HEK293 (cell line): ENCODE measurements around the gene IFITM1.

Experiments used
- CTCF ChIA-PET: fragments of 350-600 bp; formaldehyde crosslinking; extraction: SDS; loops from one replicate; lab custom pipeline; 2021; ENCODE audit warnings: antibody characterized with exemption; lab: Yijun Ruan, JAX
- POLR2A ChIA-PET: fragments of 300-600 bp; formaldehyde crosslinking; extraction: SDS; loops from one replicate; lab custom pipeline; 2020; ENCODE audit warnings: antibody characterized with exemption, inconsistent platforms; lab: Yijun Ruan, JAX
- H3K27ac ChIP-seq: fragments of 200-500 bp; sonication (Bioruptor generic); 2 replicates; pipeline ENCODE4 v1.5.1; 2014; ENCODE audit warnings: low read depth, low read length, control low read depth, inconsistent platforms; ENCODE audit errors: extremely low read depth
- H3K36me3 ChIP-seq, 2 experiments: fragments of 200-500 bp in 1 of 2; sonication (Bioruptor generic) in 1 of 2; 1 replicate in 1 of 2; 2 replicates in 1 of 2; pipeline ENCODE4 v1.5.1; 2014 to 2017; ENCODE audit warnings: inconsistent platforms in 2 of 2, low read length in 2 of 2; ENCODE audit not compliant: control insufficient read depth in 2 of 2, insufficient read depth in 1 of 2
- H3K4me1 ChIP-seq: fragments of 200-500 bp; sonication (Bioruptor generic); 2 replicates; pipeline ENCODE4 v1.5.1; 2014; ENCODE audit warnings: mild to moderate bottlenecking, low read length, inconsistent platforms; ENCODE audit not compliant: control insufficient read depth, insufficient read depth
- H3K4me3 ChIP-seq: 2 replicates; pipeline ENCODE4 v1.5.1; 2011; ENCODE audit warnings: low read depth, mild to moderate bottlenecking, control low read depth, low read length, moderate library complexity
- H3K9me3 ChIP-seq: fragments of 200-500 bp; sonication (Bioruptor generic); 2 replicates; pipeline ENCODE4 v1.5.1; 2014; ENCODE audit warnings: low read depth, low read length, inconsistent platforms; ENCODE audit not compliant: control insufficient read depth, insufficient read depth
- BCL11B ChIP-seq: fragments of 450-650 bp; formaldehyde crosslinking; IDR thresholded peaks from 2 replicates; pipeline ENCODE4 v1.5.1; 2016; ENCODE audit warnings: low read depth, missing biosample characterization, missing genetic modification characterization
- GFI1B ChIP-seq: fragments of 450-650 bp; formaldehyde crosslinking; IDR thresholded peaks from 2 replicates; pipeline ENCODE4 v1.5.1; 2016; ENCODE audit warnings: missing biosample characterization, missing genetic modification characterization
- GLI4 ChIP-seq: fragments of 450-650 bp; formaldehyde crosslinking; IDR thresholded peaks from 2 replicates; pipeline ENCODE4 v1.5.1; 2016; ENCODE audit warnings: missing biosample characterization, missing genetic modification characterization
- KLF1 ChIP-seq: fragments of 450-650 bp; formaldehyde crosslinking; IDR thresholded peaks from 2 replicates; pipeline ENCODE4 v1.5.1; 2016; ENCODE audit warnings: missing biosample characterization, missing genetic modification characterization
- MYNN ChIP-seq: fragments of 450-650 bp; formaldehyde crosslinking; IDR thresholded peaks from 2 replicates; pipeline ENCODE4 v1.5.1; 2016; ENCODE audit warnings: missing biosample characterization, missing genetic modification characterization, borderline replicate concordance
- PATZ1 ChIP-seq: fragments of 450-650 bp; formaldehyde crosslinking; IDR thresholded peaks from 2 replicates; pipeline ENCODE4 v1.5.1; 2016; ENCODE audit warnings: missing biosample characterization, missing genetic modification characterization
- SP2 ChIP-seq: fragments of 450-650 bp; formaldehyde crosslinking; IDR thresholded peaks from 2 replicates; pipeline ENCODE4 v1.5.1; 2016; ENCODE audit warnings: missing biosample characterization, missing genetic modification characterization
- SP3 ChIP-seq: fragments of 450-650 bp; formaldehyde crosslinking; IDR thresholded peaks from 2 replicates; pipeline ENCODE4 v1.5.1; 2016; ENCODE audit warnings: missing biosample characterization, missing genetic modification characterization
- ZBTB11 ChIP-seq: fragments of 450-650 bp; formaldehyde crosslinking; conservative IDR thresholded peaks from 2 replicates; pipeline ENCODE4 v1.5.1; 2016; ENCODE audit warnings: low read depth, missing biosample characterization, missing genetic modification characterization
- ZBTB26 ChIP-seq: fragments of 450-650 bp; formaldehyde crosslinking; optimal IDR thresholded peaks from 2 replicates; pipeline ENCODE3; 2016; ENCODE audit warnings: missing biosample characterization, mild to moderate bottlenecking, missing genetic modification characterization
- ZBTB8A ChIP-seq: fragments of 450-650 bp; formaldehyde crosslinking; IDR thresholded peaks from 2 replicates; pipeline ENCODE4 v1.5.1; 2016; ENCODE audit warnings: missing biosample characterization, missing genetic modification characterization
- ZEB2 ChIP-seq: fragments of 450-650 bp; formaldehyde crosslinking; IDR thresholded peaks from 2 replicates; pipeline ENCODE4 v1.5.1; 2016; ENCODE audit warnings: missing biosample characterization, missing genetic modification characterization
- ZIC2 ChIP-seq: fragments of 450-650 bp; formaldehyde crosslinking; IDR thresholded peaks from 2 replicates; pipeline ENCODE4 v1.5.1; 2016; ENCODE audit warnings: missing biosample characterization, missing genetic modification characterization
- ZNF114 ChIP-seq: fragments of 450-650 bp; formaldehyde crosslinking; IDR thresholded peaks from 2 replicates; pipeline ENCODE4 v1.5.0; 2017; ENCODE audit warnings: missing biosample characterization, missing genetic modification characterization
- ZNF174 ChIP-seq: fragments of 450-650 bp; formaldehyde crosslinking; IDR thresholded peaks from 2 replicates; pipeline ENCODE4 v1.5.0; 2017; ENCODE audit warnings: missing biosample characterization, mild to moderate bottlenecking, missing genetic modification characterization
- ZNF239 ChIP-seq: fragments of 450-650 bp; formaldehyde crosslinking; IDR thresholded peaks from 2 replicates; pipeline ENCODE4 v1.5.1; 2016; ENCODE audit warnings: missing biosample characterization, missing genetic modification characterization
- ZNF24 ChIP-seq: fragments of 450-650 bp; formaldehyde crosslinking; IDR thresholded peaks from 2 replicates; pipeline ENCODE4 v1.5.1; 2016; ENCODE audit warnings: missing biosample characterization, missing genetic modification characterization
- ZNF280D ChIP-seq: fragments of 450-650 bp; formaldehyde crosslinking; IDR thresholded peaks from 2 replicates; pipeline ENCODE4 v1.5.1; 2016; ENCODE audit warnings: missing biosample characterization, missing genetic modification characterization
- ZNF398 ChIP-seq: fragments of 450-650 bp; formaldehyde crosslinking; IDR thresholded peaks from 2 replicates; pipeline ENCODE4 v1.5.1; 2017; ENCODE audit warnings: missing biosample characterization, missing genetic modification characterization
- ZNF645 ChIP-seq: fragments of 450-650 bp; formaldehyde crosslinking; IDR thresholded peaks from 2 replicates; pipeline ENCODE4; 2016; ENCODE audit warnings: missing biosample characterization, missing genetic modification characterization
- ZNF747 ChIP-seq: fragments of 450-650 bp; formaldehyde crosslinking; IDR thresholded peaks from 2 replicates; pipeline ENCODE4 v1.5.1; 2016; ENCODE audit warnings: missing biosample characterization, missing genetic modification characterization
- ZNF792 ChIP-seq: fragments of 450-650 bp; formaldehyde crosslinking; IDR thresholded peaks from 2 replicates; pipeline ENCODE4 v1.5.1; 2016; ENCODE audit warnings: missing biosample characterization, missing genetic modification characterization

IFITM1 gene

GRCh38 chr11:355581-356458 lies 42.0 kb downstream of the IFITM1 start:
- Histone ChIP-seq H3K4me3 (peak overlapping the region; percentile 47), H3K27ac (peak overlapping the region; percentile 57; the same call in 1 of the 2 replicates), H3K9me3 (no peaks in the 10 kb centered on the region), H3K4me1 (no peaks in the 10 kb centered on the region), H3K36me3 (no peaks in the 10 kb centered on the region)
- ChIA-PET POLR2A (interaction anchor here (0.6 to 1.8 kb wide), 10 partner anchors 11 to 151 kb away, joined by 3 to 8 read pairs (median 3); partner anchors contain the start of genes BET1L, RIC8A and RNH1), CTCF (interaction anchor here (0.6 to 2.2 kb wide), 9 partner anchors 39 to 163 kb away, joined by 3 to 18 read pairs (median 4); no protein-coding TSS in a partner anchor)
- TF ChIP-seq ZIC2 (tag by site-specific recombination) (peak; percentile 38), ZNF174 (tag by site-specific recombination) (no peak), MYNN (tag by site-specific recombination) (no peak), ZNF239 (tag by site-specific recombination) (no peak), ZEB2 (tag by site-specific recombination) (0 out of 2 replicates have a peak, but pooled peaks have one; percentile 37), ZNF645 (tag by site-specific recombination) (no peak), KLF1 (peak; percentile 62), GFI1B (no peak), ZBTB26 (tag by site-specific recombination) (peak; percentile 52), ZBTB8A (peak; percentile 60; the same call in 1 of the 2 replicates), ZNF398 (tag by site-specific recombination) (peak; percentile 67), SP2 (tag by site-specific recombination) (peak; percentile 44), ZNF747 (no peak), GLI4 (tag by site-specific recombination) (no peak), ZNF24 (tag by site-specific recombination) (no peak), ZNF280D (tag by site-specific recombination) (no peak), ZNF792 (tag by site-specific recombination) (no peak), BCL11B (no peak), PATZ1 (tag by site-specific recombination) (0 out of 2 replicates have a peak, but pooled peaks have one; percentile 35), ZBTB11 (tag by site-specific recombination) (peak; percentile 76), SP3 (tag by site-specific recombination) (peak; percentile 40), ZNF114 (tag by site-specific recombination) (no peak)
